HL-60 (cell line): ENCODE results near the gene LRP6.

ENCODE experiments used
- CTCF ChIP-seq: IDR thresholded peaks from one replicate; pipeline ENCODE4 v1.5.1; 2011; ENCODE audit warnings: low read length, control low read depth, inconsistent platforms; ENCODE audit not compliant: insufficient read depth
- GABPA ChIP-seq: IDR thresholded peaks from 2 replicates; pipeline ENCODE4 v1.6.1; 2012; ENCODE audit warnings: low read depth
- POLR2AphosphoS5 ChIP-seq: IDR thresholded peaks from 2 replicates; pipeline ENCODE4 v1.6.1; 2012; ENCODE audit warnings: low read depth
- SPI1 ChIP-seq: IDR thresholded peaks from 2 replicates; pipeline ENCODE4 v1.6.1; 2012; ENCODE audit warnings: low read depth, mild to moderate bottlenecking, borderline replicate concordance

GRCh38 chr12:12197128-12197527 lies 69.7 kb downstream of the LRP6 start:
- TF ChIP-seq CTCF, result no peak
- no peak for TF ChIP-seq GABPA
- TF ChIP-seq SPI1, result no peak
- TF ChIP-seq POLR2AphosphoS5, result no peak
